HG03439 (cell line): ENCODE data around the gene MUC22.

Experiments used
- ATAC-seq: cut with Tn5 transposase; IDR thresholded peaks from one replicate; pipeline ENCODE4 v1.9.1; 2021; ENCODE audit warnings: mild to moderate bottlenecking, moderate library complexity; ENCODE audit not compliant: unreplicated experiment

Gene MUC22

DNA sequence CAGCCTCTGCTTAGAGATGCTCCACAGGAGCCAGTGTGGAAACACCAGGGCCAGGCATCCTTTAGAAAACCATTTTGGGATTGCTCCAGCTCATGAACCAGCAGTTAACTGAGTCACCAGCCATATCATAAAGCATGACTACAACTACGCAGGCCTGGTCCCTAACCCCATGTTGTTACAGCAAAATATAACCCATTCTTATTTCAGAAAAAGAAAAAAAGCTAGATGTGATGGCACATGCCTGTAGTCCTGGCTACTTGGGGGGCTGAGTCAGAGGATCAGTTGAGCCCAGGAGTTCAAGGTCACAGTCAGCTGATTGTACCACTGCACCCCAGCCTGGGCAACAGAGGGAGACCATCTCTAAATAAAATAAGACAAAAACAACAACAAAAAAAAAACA is 65.3 kb downstream of the MUC22 start:
- ATAC-seq: no peak

DNA sequence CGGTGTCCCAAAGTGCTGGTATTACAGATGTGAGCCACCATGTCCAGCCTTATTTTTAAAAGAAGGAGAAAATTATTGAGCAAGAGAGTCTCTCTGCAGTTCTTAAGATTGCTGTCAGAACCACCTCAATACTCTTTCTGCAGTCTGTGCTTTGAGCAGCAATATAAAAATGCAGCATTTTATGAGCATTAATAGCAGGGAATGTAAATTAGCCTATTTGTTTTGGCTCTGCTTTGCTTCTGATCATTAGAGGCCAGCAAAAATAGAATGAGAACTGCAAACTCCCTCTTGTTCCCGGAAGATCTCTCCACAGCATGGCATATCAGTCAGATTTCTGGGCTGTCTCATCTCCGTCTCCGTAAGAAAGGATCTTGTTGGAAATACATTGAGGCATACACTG is 66.3 kb downstream of the MUC22 start:
- no peak for ATAC-seq

DNA sequence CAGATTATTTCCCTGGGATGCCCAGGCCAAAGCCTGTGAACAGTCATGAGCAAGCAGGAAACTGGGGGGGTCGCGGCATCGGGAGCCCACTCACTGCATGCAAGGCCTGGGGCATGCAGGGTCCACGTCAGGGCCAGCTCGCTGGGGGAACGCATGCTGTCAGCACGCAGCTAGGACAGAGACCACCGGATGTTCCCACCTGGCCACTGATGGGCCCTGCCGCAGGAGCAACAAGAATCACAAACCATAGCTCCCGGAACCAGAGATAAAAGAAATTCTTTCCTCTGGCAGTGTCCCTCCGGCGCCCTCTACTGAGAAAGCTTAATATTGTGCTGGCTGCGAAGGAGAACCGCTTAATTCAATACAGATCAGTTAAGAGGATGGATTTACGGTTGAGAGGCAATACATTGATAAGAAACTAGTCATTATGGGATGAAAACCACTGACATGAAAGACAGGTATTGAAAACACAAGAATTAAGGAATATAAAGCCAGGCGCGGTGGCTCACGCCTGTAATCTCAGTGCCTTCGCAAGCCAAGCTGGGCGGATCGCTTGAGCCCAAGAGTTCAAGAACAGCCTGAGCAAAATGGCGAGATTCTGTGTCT is 69.5 kb downstream of the MUC22 start:
- no peak for ATAC-seq

DNA sequence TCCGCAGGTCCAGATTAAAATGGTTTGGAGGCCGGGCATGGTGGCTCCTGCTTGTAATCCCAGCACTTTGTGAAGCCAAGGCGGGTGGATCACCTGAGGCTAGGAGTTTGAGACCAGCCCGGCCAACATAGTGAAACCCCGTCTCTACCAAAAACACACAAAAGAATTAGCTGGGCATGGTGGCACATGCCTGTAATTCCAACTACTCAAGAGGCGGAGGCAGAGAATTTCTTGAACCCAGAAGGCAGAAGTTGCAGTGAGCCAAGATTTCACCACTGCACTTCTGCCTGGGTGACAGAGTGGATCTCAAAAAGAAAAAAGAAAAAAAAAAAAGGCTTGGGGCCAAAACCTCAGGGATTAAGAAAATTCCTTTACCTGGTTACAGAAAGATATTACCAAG is 71.6 kb downstream of the MUC22 start:
- no peak for ATAC-seq

DNA sequence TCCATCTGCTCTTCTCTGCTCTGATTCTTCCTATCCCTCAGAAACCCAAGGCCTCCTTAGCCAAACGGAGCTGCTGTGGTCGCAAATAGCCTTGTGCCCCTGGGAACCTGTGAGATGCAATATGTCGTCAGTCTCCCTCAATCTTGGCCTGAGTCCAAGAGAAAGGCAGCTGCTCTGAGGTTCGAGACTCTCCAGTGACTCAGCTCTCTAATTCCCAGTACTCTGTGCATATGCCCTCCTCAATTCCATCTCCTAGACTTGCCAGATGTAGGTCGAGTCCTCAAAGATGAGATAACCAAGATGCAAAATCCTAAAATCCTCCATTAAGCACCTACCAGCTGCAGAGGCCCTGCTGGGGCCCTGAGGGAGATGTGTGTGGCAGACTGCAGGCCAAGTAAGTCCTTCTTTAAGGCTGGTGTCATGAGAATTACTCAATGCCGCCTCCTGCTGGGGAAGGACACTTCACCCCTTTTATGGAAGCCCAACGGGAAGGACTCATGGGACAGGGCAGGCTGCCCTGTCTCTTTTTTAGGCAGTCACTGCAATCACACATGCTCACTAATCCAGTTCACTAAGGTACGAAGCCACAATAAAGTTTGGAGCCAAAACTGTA is 73.6 kb downstream of the MUC22 start:
- no peak for ATAC-seq
